ENCODE data around the gene ZNF467.

DNA sequence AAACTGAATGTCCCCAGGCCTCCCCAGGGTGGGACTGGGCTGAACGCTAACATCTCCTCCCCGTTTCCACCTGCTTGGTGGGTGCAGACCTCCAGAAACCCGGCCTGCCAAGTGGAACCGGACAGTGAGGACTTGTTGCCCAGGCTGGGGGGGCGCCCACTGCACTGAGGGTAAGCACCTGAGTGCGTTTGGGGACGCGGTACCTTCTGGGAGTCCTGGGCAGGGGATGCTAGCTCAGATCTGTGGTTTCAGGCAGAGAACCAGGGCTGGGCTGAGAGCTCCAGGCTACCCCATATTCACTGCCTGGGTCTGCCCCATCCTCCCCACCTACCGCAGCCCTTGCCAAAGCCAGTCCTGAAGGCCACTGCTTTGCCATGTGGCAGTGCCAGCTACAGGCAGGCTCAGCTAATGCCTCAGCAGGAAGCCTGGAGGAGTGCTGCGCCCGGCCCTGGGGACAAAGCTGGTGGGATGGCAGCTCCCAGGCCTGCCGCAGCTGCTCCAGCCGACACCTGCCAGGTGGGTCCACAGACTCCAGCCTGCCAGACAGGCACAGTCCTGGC lies 3.5 kb upstream of the ZNF467 start:
- TF ChIP-seq POLR2A (IDR thresholded peaks at IDR 0.05) (no peak), CTCF (IDR thresholded peaks at IDR 0.05) (no peak), EP300 (IDR thresholded peaks at IDR 0.05) (no peak)

All from ovary (tissue), 3 donors.